Body of pancreas (tissue), 4 donors: ENCODE measurements around the gene KCNMB2. TPM values are rescaled to one million over a fixed set of nuclear protein-coding genes. Genes with fewer than 3 reads are reported as not detected.

Experiments
- ATAC-seq: fragments of 150-250 bp; one replicate; pipeline ENCODE4 v1.9.1; 2016
- DNase-seq, 4 donors: peaks; one replicate each; pipeline ENCODE4 v3.0.0-alpha.2; 2019
- H3K27ac ChIP-seq, 4 donors: fragments of 200-600 bp; sonication (generic); 1 replicate in 3 of 4; 2 replicates in 1 of 4; pipeline versions ENCODE4 v1.5.1 to v1.6.1; 2016 to 2019; ENCODE audit warnings: mild to moderate bottlenecking in 1 of 4, mixed read lengths in 1 of 4, moderate library complexity in 1 of 4
- H3K27me3 ChIP-seq, 2 donors: fragments of 200-600 bp; sonication (generic); one replicate each; pipeline ENCODE4 v1.6.0; 2016; ENCODE audit warnings: mild to moderate bottlenecking in 1 of 2
- H3K36me3 ChIP-seq, 2 donors: fragments of 200-600 bp; sonication (generic); replicated peaks in 1 of 2; 2 replicates each; pipeline ENCODE4 v1.5.1; 2016; ENCODE audit warnings: low read depth in 2 of 2; ENCODE audit not compliant: insufficient read depth in 1 of 2
- H3K4me1 ChIP-seq: fragments of 200-600 bp; sonication (generic); one replicate; pipeline ENCODE4 v1.6.0; 2016
- H3K4me3 ChIP-seq, 2 donors: fragments of 200-600 bp; sonication (generic); 1 replicate in 1 of 2; 2 replicates in 1 of 2; pipeline ENCODE4 v1.5.1; 2016 to 2019
- H3K9me3 ChIP-seq, 3 donors: fragments of 200-600 bp; sonication (generic); 1 replicate in 2 of 3; 2 replicates in 1 of 3; pipeline ENCODE4 v1.5.1; 2016
- CTCF ChIP-seq, 7 experiments: fragments of 450-650 bp in 4 of 7; fragments of 200-600 bp in 3 of 7; sonication (generic) in 3 of 7; IDR thresholded peaks; one replicate each; pipeline ENCODE4 v1.5.1; 2016 to 2019; ENCODE audit warnings: antibody characterized with exemption in 7 of 7
- POLR2A ChIP-seq, 3 donors: fragments of 450-650 bp; IDR thresholded peaks; one replicate each; pipeline ENCODE4 v1.6.1; 2016; ENCODE audit warnings: antibody characterized with exemption in 3 of 3, mild to moderate bottlenecking in 2 of 3
- WGBS, 2 donors: methylation state at CpG; one replicate each; pipeline ENCODE4 v1.1.5; 2017; 5-methylcytosine and 5-hydroxymethylcytosine counted together
- intact Hi-C: fragments of 100-400 bp; cut with DNase I; formaldehyde crosslinking; loops from one replicate; pipeline ENCODE4 v1.15.1; 2023
- total RNA-seq, 2 donors: library from RNA; depleted of rRNA; stranded (reverse); fragments of >200 nt; gene quantifications; one replicate each; pipeline ENCODE4 v1.1.0, GENCODE V29; 2016

KCNMB2 gene
- total RNA-seq, 2 donors from 2014 or later = 2.3 TPM; not detected in 1

GRCh38 chr3:178761024-178761423 is 224.8 kb downstream of the KCNMB2 start:
- H3K36me3 ChIP-seq = no peaks in the 10 kb centered on the region
- intact Hi-C loops = no loop called here
- no peak overlapping the region for H3K4me3 ChIP-seq
- no peak for ATAC-seq
- no peak overlapping the region for H3K27ac ChIP-seq
- no peak for DNase-seq
- no peaks in the 10 kb centered on the region for H3K27me3 ChIP-seq
- 71% methylated on average over 4 of the region's 4 CpGs for WGBS, 2 donors
- no peaks in the 10 kb centered on the region for H3K9me3 ChIP-seq
- TF ChIP-seq POLR2A (IDR thresholded peaks at IDR 0.05) (no peak), CTCF (IDR thresholded peaks at IDR 0.05) (no peak)
- H3K4me1 ChIP-seq = no peaks in the 10 kb centered on the region

- intact Hi-C loops = no loop called here
- H3K36me3 ChIP-seq = no peaks in the 10 kb centered on the region
- WGBS, 2 donors = 75 to 84% methylated on average over 3 of the region's 3 CpGs
- H3K9me3 ChIP-seq = no peaks in the 10 kb centered on the region
- H3K4me1 ChIP-seq = no peaks in the 10 kb centered on the region
- H3K27ac ChIP-seq = no peak overlapping the region
- no peak for DNase-seq
- ATAC-seq = no peak
- no peak overlapping the region for H3K4me3 ChIP-seq
- H3K27me3 ChIP-seq = no peaks in the 10 kb centered on the region
- TF ChIP-seq CTCF (IDR thresholded peaks at IDR 0.05) = no peak
- TF ChIP-seq POLR2A (IDR thresholded peaks at IDR 0.05) = no peak
Observed at GRCh38 chr3:178761461-178761860, 225.2 kb downstream of the KCNMB2 start.

GRCh38 chr3:178762385-178762784 is 226.1 kb downstream of the KCNMB2 start:
- no peak overlapping the region for H3K27ac ChIP-seq
- WGBS, 2 donors = 83 to 87% methylated on average over 1 of the region's 1 CpG
- ATAC-seq = no peak

GRCh38 chr3:178765472-178765871 is 229.2 kb downstream of the KCNMB2 start:
- H3K27me3 ChIP-seq = no peaks in the 10 kb centered on the region
- ATAC-seq = no peak
- no peak for DNase-seq
- no peaks in the 10 kb centered on the region for H3K4me1 ChIP-seq
- 60 to 77% methylated on average over 6 of the region's 6 CpGs for WGBS, 2 donors
- no peak overlapping the region for H3K4me3 ChIP-seq
- intact Hi-C loops = no loop called here
- no peaks in the 10 kb centered on the region for H3K36me3 ChIP-seq
- no peaks in the 10 kb centered on the region for H3K9me3 ChIP-seq
- TF ChIP-seq POLR2A (IDR thresholded peaks at IDR 0.05) (no peak), CTCF (IDR thresholded peaks at IDR 0.05) (no peak)
- no peak overlapping the region for H3K27ac ChIP-seq

More at GRCh38 chr3:178762385-178762784, 226.1 kb downstream of the KCNMB2 start:
- Histone ChIP-seq H3K36me3 (no peaks in the 10 kb centered on the region), H3K27me3 (no peaks in the 10 kb centered on the region), H3K4me3 (no peak overlapping the region), H3K9me3 (no peaks in the 10 kb centered on the region), H3K4me1 (no peaks in the 10 kb centered on the region)
- DNase-seq = no peak
- intact Hi-C loops = no loop called here
- TF ChIP-seq CTCF (IDR thresholded peaks at IDR 0.05) (no peak), POLR2A (IDR thresholded peaks at IDR 0.05) (no peak)

- ATAC-seq (no peak), DNase-seq (no peak)
- intact Hi-C loops = no loop called here
- TF ChIP-seq POLR2A (IDR thresholded peaks at IDR 0.05) = no peak
- TF ChIP-seq CTCF (IDR thresholded peaks at IDR 0.05) = no peak
- no peaks in the 10 kb centered on the region for H3K9me3 ChIP-seq
- H3K27me3 ChIP-seq = no peaks in the 10 kb centered on the region
- H3K36me3 ChIP-seq = no peaks in the 10 kb centered on the region
- no peaks in the 10 kb centered on the region for H3K4me1 ChIP-seq
- H3K4me3 ChIP-seq = no peak overlapping the region
- no peak overlapping the region for H3K27ac ChIP-seq
Observed at GRCh38 chr3:178767581-178767980, 231.3 kb downstream of the KCNMB2 start.
